ENCODE results near the gene INCA1.

Gene INCA1

GRCh38 chr17:4969551-4970173, 27.7 kb downstream of the INCA1 start:
- DNase-seq = no peak

- no peak for DNase-seq
These were observed 28.2 kb downstream of the INCA1 start for GRCh38 chr17:4969047-4969550.

GRCh38 chr17:4968486-4969046, 28.8 kb downstream of the INCA1 start:
- no peak for DNase-seq

GRCh38 chr17:4967539-4968485, 29.5 kb downstream of the INCA1 start, which contains the start of gene SPAG7:
Gene SPAG7 (minus strand): TSS chr17:4967817. CDS start chr17:4967804, 13 bp downstream.
- DNase-seq = peak; percentile 76 to 88

DNA sequence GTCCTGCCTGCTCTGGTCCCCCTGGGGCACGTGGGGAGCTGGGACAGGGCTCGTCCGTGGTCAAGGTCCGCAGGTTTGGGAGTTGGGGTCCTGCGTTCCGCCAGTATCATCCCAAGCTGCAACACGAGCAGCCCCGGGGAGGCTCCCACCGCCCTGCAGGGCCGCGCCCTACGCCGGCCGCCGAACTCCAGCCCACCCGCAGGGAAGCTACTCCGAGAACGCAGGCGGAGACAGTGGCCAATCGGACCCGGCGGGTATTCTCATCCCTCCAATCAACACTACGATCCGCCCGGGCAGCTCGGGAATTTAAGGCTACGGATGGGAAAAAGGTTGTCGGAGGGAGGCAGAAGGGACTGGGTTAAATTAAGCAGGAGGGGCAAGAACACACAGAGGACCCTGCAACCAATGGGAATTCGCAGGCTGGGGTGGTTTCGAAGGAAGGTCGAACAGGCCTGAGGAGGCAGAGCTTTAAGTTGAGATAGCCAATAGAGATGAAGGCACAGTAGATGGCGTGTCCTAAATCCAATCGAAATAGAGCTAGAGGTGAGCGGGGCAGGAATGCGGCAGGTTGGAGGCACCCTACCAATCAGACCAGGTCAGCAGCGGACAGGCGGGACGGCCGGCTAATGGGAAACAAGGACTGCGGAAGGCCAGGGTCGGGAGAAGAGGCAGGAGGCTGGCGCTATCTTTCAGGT, 30.3 kb downstream of the INCA1 start:
- peak; percentile 88 to 89 for DNase-seq

- no peak for DNase-seq
These were observed 31.9 kb downstream of the INCA1 start for GRCh38 chr17:4965311-4965986.

DNA sequence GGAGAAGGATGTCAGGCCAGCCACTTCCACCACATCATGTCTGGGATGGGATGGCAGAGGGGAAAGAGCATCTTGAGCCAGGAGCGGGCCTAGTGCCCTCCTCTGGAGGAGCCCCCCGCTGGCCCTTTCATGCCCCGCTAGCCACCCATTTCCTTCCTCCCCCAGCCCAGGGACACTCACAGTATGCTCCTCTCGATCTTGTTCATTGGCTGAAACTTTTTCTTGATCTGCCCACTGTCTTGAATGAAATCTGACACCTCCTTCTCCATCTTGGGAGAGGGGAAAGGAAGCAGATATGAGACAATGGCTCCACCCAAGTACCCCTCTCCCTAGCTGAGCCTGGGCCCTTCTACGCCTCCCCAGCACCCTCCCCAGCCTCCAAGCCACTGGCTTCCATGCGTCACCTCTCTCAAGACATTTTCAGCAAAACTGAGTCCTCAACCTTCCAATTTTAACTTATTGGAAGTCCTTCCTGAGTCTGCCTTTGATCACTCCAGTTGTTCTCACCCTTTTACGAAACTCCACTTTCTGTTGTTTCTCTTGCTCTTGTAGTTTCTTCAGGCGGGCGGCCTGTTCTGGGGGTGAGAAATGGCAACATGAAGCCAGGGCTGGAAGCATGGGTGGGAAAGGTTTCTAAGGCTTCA, 36.9 kb downstream of the INCA1 start:
- no peak for DNase-seq

- DNase-seq = no peak
These were observed 37.9 kb downstream of the INCA1 start for GRCh38 chr17:4959261-4959965.

- DNase-seq = no peak
These were observed 39.2 kb downstream of the INCA1 start for GRCh38 chr17:4958102-4958501.

DNA sequence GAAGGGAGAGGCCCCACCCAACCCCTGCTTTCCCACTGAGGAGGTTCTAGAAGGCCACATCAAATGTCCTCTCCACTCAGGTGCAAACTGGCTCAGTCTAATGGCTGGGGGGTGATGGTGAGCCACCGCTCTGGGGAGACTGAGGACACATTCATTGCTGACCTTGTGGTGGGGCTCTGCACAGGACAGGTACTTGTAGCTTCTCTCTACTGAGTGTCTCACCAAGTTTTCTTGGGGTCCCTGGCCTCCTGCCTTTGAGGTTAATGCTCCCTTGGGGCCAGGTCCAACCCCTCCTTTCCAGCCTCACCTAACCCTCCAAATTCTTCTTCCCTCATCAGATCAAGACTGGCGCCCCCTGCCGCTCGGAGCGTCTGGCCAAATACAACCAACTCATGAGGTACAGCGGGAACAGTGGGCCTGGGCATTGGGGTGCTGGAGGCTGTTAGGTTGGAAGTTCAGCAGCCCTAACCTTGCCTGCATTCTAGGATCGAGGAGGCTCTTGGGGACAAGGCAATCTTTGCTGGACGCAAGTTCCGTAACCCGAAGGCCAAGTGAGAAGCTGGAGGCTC, 40.7 kb downstream of the INCA1 start:
- no peak for DNase-seq

DNA sequence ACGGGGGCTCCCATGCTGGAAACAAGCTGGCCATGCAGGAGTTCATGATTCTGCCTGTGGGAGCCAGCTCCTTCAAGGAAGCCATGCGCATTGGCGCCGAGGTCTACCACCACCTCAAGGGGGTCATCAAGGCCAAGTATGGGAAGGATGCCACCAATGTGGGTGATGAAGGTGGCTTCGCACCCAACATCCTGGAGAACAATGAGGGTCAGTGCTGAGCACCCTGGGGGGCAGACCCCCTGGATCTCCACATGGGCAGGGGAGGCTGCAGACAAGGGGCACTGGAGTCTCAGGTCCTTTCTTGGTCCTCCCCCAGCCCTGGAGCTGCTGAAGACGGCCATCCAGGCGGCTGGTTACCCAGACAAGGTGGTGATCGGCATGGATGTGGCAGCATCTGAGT, 42.2 kb downstream of the INCA1 start:
- no peak for DNase-seq

DNA sequence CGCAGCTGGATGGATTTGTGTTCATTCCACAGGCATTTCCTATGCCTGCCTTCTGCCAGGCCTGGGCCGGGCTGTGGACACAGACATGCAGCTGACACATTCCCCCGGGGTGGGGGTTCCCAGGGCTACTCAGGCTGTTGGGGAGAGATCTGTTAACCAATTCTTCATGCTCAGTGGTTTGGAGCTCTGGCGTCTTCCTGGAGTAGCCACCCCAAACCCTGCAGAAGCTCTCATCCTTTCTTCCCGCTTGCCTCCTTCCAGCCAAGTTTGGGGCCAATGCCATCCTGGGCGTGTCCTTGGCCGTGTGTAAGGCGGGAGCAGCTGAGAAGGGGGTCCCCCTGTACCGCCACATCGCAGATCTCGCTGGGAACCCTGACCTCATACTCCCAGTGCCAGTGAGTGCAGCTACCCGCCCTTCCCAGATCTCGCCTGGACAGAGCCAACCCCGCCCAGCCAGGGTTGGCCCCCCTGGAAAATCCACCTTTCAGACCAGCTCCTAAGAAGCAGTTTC, 43.8 kb downstream of the INCA1 start:
- DNase-seq = no peak

DNA sequence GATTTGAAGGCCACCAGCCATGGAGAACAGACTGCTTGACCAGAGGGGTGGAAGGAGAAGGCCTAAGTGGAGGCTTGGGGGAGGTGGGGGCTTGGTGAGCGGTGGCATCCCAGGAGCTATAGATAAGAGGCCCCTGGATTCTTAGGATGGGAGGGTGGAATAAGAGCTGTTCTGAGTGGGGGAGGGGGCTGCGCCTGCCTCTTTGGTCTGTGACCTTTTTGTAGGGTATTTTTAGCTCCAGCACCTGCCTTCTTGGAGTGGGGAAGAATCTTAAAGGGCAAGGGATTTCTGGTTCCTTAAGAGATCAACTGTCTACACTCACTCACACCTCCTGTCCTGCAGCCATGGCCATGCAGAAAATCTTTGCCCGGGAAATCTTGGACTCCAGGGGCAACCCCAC, 45.8 kb downstream of the INCA1 start:
- DNase-seq = no peak

- DNase-seq = no peak
These were observed 46.5 kb downstream of the INCA1 start, which contains the start of gene ENO3 for GRCh38 chr17:4950746-4951204. Gene ENO3 (plus strand): TSS chr17:4951119. CDS start chr17:4951830, 711 bp downstream.

GRCh38 chr17:4950075-4950745, 47.1 kb downstream of the INCA1 start:
- no peak for DNase-seq

DNA sequence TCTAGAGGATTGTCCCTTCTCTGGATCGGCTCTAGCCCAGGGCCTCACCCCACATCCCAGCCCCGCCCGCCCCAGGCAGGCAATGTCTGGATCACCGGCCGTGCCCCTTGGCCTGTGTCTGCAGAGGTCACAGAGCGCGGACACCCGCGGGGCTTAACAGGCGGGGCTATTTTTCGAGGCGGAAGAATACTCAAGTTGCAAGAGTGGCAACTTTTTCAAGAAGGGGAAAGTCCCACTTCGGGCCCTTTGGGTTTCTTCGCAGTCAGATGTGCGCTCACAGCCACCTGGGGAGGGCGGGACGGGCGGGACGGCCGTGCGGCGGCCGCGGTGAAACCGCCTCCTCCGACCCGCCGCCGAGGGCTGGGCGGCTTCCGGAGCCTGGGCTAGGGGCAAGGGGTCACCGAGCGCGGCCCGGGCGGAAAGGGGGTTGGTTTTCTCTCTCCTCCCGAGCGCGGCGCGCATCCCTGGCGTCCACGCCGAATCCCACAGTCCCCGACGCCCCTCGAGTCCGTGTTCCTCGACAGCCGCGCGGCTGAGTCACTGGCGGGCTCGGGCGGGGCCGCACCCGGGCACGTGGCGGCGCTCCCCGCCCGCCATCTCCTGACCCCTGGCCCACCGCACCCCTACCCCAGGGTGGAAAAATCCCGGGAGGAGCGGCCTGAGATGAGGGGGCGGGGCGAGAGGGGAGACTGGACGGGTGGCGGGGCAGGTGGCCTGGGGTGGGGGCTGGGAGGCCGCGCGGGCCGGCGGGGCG, 47.8 kb downstream of the INCA1 start:
- DNase-seq = no peak

DNA sequence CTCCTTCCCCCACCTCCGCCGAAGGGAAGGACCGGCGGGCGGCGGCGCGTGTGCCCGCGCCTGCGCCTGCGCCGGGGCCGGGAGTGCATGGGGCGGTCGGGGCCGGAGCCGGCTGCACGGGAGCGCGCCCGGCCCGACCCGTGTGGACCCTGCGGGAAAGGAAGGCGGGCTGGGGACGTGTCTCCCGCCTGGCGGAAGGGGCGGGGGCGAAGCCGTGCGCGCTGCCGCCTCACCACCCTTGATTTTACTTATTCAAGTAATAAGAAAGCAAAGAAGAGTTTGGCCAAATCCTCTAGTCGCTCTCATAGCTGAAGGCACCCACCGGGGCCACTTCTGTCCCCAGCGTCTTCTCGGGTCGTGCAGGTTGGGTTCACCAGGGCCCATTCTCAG, 48.4 kb downstream of the INCA1 start:
- peak; percentile 33 to 53 for DNase-seq

DNA sequence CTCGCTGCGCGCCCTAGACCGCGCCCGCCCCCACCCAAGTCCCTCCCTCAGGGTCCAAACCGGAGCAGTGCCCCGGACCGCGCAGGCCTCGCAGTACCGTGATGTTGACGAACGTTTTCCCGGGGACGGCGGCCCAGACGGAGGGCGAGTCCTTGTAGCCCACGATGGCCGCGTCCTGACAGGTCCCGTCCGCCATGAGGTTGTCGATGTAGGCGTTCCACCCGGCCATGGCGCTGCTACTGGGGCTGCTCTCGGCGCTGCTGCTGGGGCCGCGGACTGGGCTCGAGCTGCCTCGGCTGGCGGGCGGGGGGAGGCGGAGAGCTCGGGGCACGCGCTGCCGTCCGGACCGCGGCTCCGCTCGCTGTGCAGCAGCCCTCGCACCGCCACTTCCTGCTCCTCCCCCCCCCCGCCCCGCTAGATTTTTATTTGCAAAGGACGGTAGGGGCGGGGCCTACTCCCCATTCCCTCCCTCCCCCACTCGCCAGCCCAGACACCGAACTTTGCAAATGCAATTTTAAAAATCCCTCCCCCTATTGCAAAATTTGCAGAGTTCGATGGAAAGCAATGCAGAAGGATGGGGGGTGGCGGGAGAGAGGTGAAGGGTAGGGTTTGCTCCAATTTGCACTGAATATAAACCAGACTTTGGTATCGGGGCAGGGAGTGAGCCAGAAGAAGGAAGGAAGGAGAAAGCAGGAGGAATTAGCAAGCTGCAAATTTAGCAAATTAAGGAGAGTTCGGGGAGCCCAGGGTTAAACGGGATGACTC, 49.0 kb downstream of the INCA1 start, which contains the start of gene PFN1:
Gene PFN1, minus strand, starts transcription at position 365 of the 765 bp plus-strand sequence. Its CDS starts 136 bp downstream, at position 229.
- DNase-seq = peak; percentile 25 to 49

All from NCI-H187 (cell line).